DOHH2 (cell line): ENCODE measurements around the gene ANO6.

Experiments
- CTCF ChIP-seq: fragments of 200-600 bp; sonication (generic); IDR thresholded peaks from one replicate; pipeline ENCODE4 v1.5.1; 2014; ENCODE audit warnings: antibody characterized with exemption, mild to moderate bottlenecking, low read depth, low read length; ENCODE audit not compliant: poor library complexity, severe bottlenecking
- EZH2phosphoT487 ChIP-seq: fragments of 200-600 bp; sonication (generic); IDR thresholded peaks from 2 replicates; pipeline ENCODE4 v1.6.1; 2017; ENCODE audit warnings: borderline replicate concordance, mild to moderate bottlenecking, antibody characterized with exemption, low read length, moderate library complexity, mixed read lengths

- TF ChIP-seq CTCF (no peak), EZH2phosphoT487 (no peak)
These were observed 194.1 kb downstream of the ANO6 start for GRCh38 chr12:45409966-45410365.
